ENCODE results near the gene ARFGEF2. TPM values are rescaled to one million over a fixed set of nuclear protein-coding genes. Genes with fewer than 3 reads are reported as not detected.
A peak's percentile ranks its signal among the peaks of the same experiment; 100 is the strongest.

ARFGEF2 gene
- total RNA-seq, result 10 to 100 TPM; 31.5 to 46.5 TPM

GRCh38 chr20:48921168-48921882 is at the start of gene ARFGEF2:
ARFGEF2 (plus strand) TSS chr20:48921711; CDS start chr20:48921890, 179 bp downstream.
- Histone ChIP-seq H3K36me3 (no peaks in the 10 kb centered on the region), H3K4me3 (peak within 1 kb of the TSS; percentile 82 to 94), H3K27me3 (no peaks in the 10 kb centered on the region), H3K4me1 (peaks cover 0 to 27% of the 10 kb centered on the region in 2 donors), H3K27ac (peak within 1 kb of the TSS; percentile 94 to 96), H3K9me3 (no peaks in the 10 kb centered on the region)
- no peak for TF ChIP-seq CTCF (IDR thresholded peaks at IDR 0.05)
- DNase-seq (ENCODE audit: low spot score), result peak; percentile 92

- H3K27me3 ChIP-seq, result no peaks in the 10 kb centered on the region
- no peak overlapping the region for H3K4me3 ChIP-seq
- no peak for DNase-seq (ENCODE audit: low spot score)
- no peaks in the 10 kb centered on the region for H3K4me1 ChIP-seq
- H3K36me3 ChIP-seq, result no peaks in the 10 kb centered on the region
- H3K27ac ChIP-seq, result no peak overlapping the region
- no peaks in the 10 kb centered on the region for H3K9me3 ChIP-seq
- no peak for TF ChIP-seq CTCF (IDR thresholded peaks at IDR 0.05)
These were observed 46.1 kb upstream of the ARFGEF2 start for GRCh38 chr20:48875233-48875913.

GRCh38 chr20:48875914-48876240 is 45.6 kb upstream of the ARFGEF2 start:
- H3K4me1 ChIP-seq, result no peaks in the 10 kb centered on the region

GRCh38 chr20:48877304-48877703 is 44.2 kb upstream of the ARFGEF2 start:
- no peak overlapping the region for H3K27ac ChIP-seq
- H3K9me3 ChIP-seq, result no peaks in the 10 kb centered on the region
- no peaks in the 10 kb centered on the region for H3K36me3 ChIP-seq
- H3K4me3 ChIP-seq, result no peak overlapping the region
- TF ChIP-seq CTCF (IDR thresholded peaks at IDR 0.05), result no peak
- no peaks in the 10 kb centered on the region for H3K4me1 ChIP-seq
- no peak for DNase-seq (ENCODE audit: low spot score)
- no peaks in the 10 kb centered on the region for H3K27me3 ChIP-seq

More at GRCh38 chr20:48875914-48876240, 45.6 kb upstream of the ARFGEF2 start:
- Histone ChIP-seq H3K27ac (no peak overlapping the region), H3K27me3 (no peaks in the 10 kb centered on the region), H3K4me3 (no peak overlapping the region), H3K9me3 (no peaks in the 10 kb centered on the region), H3K36me3 (no peaks in the 10 kb centered on the region)
- no peak for TF ChIP-seq CTCF (IDR thresholded peaks at IDR 0.05)
- no peak for DNase-seq (ENCODE audit: low spot score)

- no peaks in the 10 kb centered on the region for H3K9me3 ChIP-seq
- no peak for DNase-seq (ENCODE audit: low spot score)
- H3K4me1 ChIP-seq, result no peaks in the 10 kb centered on the region
- no peak overlapping the region for H3K4me3 ChIP-seq
- TF ChIP-seq CTCF (IDR thresholded peaks at IDR 0.05), result no peak
- no peaks in the 10 kb centered on the region for H3K27me3 ChIP-seq
- no peaks in the 10 kb centered on the region for H3K36me3 ChIP-seq
- H3K27ac ChIP-seq, result no peak overlapping the region
These were observed 42.8 kb upstream of the ARFGEF2 start for GRCh38 chr20:48878534-48879248.
